Adipocyte (in vitro differentiated cells): ENCODE results near the gene CCZ1.
"Not testable (repeated sequence)": the region's sequence is repeated elsewhere in the genome, so short reads cannot be mapped to it uniquely, and the experiment has no call there.

Source experiments
- DNase-seq: peaks from one replicate; pipeline ENCODE4 v3.0.0-alpha.2; 2015; ENCODE audit warnings: low read depth
- H3K27me3 ChIP-seq: replicated peaks from 2 replicates; pipeline ENCODE4 v1.7.0; 2013; ENCODE audit warnings: mild to moderate bottlenecking, low read length, moderate library complexity; ENCODE audit not compliant: control insufficient read depth, insufficient read depth
- H3K36me3 ChIP-seq: 2 replicates; pipeline ENCODE4 v1.7.0; 2013; ENCODE audit warnings: low read length, mild to moderate bottlenecking, moderate library complexity; ENCODE audit not compliant: control insufficient read depth, insufficient read depth, severe bottlenecking
- H3K4me1 ChIP-seq: 2 replicates; pipeline ENCODE4 v1.7.0; 2013; ENCODE audit warnings: mild to moderate bottlenecking, low read length, moderate library complexity; ENCODE audit not compliant: control insufficient read depth, insufficient read depth
- H3K4me3 ChIP-seq: 2 replicates; pipeline ENCODE4 v1.7.0; 2013; ENCODE audit warnings: mild to moderate bottlenecking, low read length, moderate library complexity
- H3K9ac ChIP-seq: 2 replicates; pipeline ENCODE4 v1.7.0; 2013; ENCODE audit warnings: mild to moderate bottlenecking, low read length, moderate library complexity
- H3K9me3 ChIP-seq: 2 replicates; pipeline ENCODE4 v1.7.0; 2013; ENCODE audit warnings: mild to moderate bottlenecking, low read length, moderate library complexity; ENCODE audit not compliant: control insufficient read depth

The CCZ1 gene

GRCh38 chr7:5898480-5899224, at the start of gene CCZ1:
Gene CCZ1, plus strand, starts transcription at chr7:5898733. Its CDS starts 67 bp downstream, at chr7:5898800.
- Histone ChIP-seq H3K4me3 (peak within 1 kb of the TSS; percentile 76), H3K9ac (peak within 1 kb of the TSS; percentile 74)
- not testable (repeated sequence) for H3K4me1 ChIP-seq, H3K36me3 ChIP-seq, H3K9me3 ChIP-seq, H3K27me3 ChIP-seq
- peak; percentile 75 for DNase-seq

GRCh38 chr7:5850944-5851343, 47.6 kb upstream of the CCZ1 start:
- H3K9ac ChIP-seq = no peak overlapping the region
- H3K27me3 ChIP-seq = no peaks in the 10 kb centered on the region
- no peaks in the 10 kb centered on the region for H3K9me3 ChIP-seq
- DNase-seq = no peak
- no peaks in the 10 kb centered on the region for H3K4me1 ChIP-seq
- H3K36me3 ChIP-seq = no peaks in the 10 kb centered on the region
- H3K4me3 ChIP-seq = no peak overlapping the region

DNA sequence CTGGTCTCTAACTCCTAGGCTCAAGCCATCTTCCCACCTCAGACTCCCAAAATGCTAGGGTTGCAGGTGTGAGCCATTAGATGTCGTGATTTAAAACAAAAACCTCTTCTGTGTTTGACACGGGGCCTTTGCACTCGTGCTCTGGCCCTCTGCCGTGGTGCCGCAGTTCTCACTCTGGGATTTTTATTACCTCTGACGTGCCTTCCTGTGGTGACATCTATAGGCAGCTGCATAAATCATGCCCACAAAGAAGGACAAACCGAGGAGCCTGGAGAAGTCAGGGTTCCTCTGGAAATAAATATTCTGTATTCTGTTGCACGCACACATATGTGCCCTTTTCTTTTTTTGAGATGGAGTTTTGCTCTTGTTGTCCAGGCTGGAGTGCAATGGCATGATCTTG, 43.8 kb upstream of the CCZ1 start:
- DNase-seq = no peak
- Histone ChIP-seq H3K9ac (no peak overlapping the region), H3K4me3 (no peak overlapping the region), H3K9me3 (no peaks in the 10 kb centered on the region), H3K27me3 (no peaks in the 10 kb centered on the region), H3K36me3 (no peaks in the 10 kb centered on the region), H3K4me1 (no peaks in the 10 kb centered on the region)

GRCh38 chr7:5857041-5857575, 41.4 kb upstream of the CCZ1 start:
- H3K4me3 ChIP-seq, H3K36me3 ChIP-seq, H3K4me1 ChIP-seq, DNase-seq, H3K27me3 ChIP-seq, H3K9me3 ChIP-seq: not testable (repeated sequence)
- peak overlapping the region; percentile 29 for H3K9ac ChIP-seq

- not testable (repeated sequence) for H3K36me3 ChIP-seq, H3K9ac ChIP-seq, H3K4me1 ChIP-seq, H3K9me3 ChIP-seq, H3K4me3 ChIP-seq, DNase-seq, H3K27me3 ChIP-seq
These were observed 40.0 kb upstream of the CCZ1 start for GRCh38 chr7:5858494-5858893.

- H3K4me3 ChIP-seq, H3K9ac ChIP-seq, H3K4me1 ChIP-seq, H3K9me3 ChIP-seq, H3K36me3 ChIP-seq, DNase-seq: not testable (repeated sequence)
- peaks cover 11% of the 10 kb centered on the region for H3K27me3 ChIP-seq
These were observed 37.3 kb upstream of the CCZ1 start for GRCh38 chr7:5861281-5861680.

DNA sequence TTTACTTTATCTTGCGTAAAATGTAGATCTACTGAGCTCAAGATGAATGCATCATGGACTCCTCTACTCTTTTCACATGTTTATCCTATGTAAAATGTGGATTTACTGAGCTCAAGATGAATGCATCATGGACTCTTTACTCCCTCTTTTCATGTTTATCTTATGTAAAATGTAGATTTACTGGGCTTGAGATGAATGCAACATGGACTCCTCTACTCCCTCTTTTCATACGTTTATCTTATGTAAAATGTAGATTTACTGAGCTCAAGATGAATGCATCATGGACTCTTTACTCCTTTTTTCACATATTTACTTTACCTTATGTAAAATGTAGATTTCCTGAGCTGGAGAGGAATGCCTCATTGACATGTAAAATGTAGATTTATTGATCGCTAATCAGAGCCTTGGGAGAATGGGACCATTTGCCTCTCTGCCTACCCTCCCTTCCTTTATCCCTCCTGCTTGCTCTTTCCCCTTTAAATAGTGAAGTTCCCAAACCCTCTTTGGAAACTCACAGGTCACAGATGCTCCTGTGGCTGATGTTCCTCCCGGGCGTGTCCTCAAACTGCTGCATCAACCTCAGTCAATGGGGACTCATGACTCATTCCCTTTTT, 35.7 kb upstream of the CCZ1 start:
- H3K4me1 ChIP-seq, H3K9me3 ChIP-seq, H3K4me3 ChIP-seq, H3K36me3 ChIP-seq, H3K9ac ChIP-seq, DNase-seq: not testable (repeated sequence)
- peaks cover 11% of the 10 kb centered on the region for H3K27me3 ChIP-seq

DNA sequence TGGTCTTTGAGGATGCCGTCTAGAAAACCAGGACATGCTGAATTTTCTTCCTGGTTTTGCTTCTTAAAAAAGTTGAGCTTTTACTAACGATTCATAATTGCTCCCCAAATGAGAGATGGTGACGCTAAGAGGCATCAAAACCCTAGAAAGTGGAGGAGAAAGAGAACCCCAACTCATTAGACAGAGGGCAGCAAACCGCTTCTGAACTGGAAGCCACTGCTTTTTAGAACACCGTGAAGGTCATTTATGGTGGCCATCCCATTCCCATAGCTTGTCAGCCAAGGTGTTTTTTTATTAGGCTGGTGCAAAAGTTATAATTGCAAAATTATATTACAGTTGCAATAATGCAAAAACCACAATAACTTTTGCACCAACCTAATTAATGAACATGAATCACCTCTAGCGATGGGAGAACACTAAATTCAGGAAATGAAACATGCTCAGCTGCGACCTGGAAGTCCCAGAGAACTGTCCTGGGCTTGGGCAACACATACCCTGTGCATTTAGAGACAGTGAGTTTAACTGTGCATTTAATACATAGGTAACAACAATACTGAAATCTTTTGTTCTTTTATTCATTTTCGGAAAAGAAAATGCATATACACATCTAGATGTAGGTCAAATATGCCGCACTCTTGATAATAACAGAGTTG, 33.1 kb upstream of the CCZ1 start:
- H3K4me1 ChIP-seq, H3K36me3 ChIP-seq, H3K9me3 ChIP-seq, DNase-seq, H3K4me3 ChIP-seq, H3K9ac ChIP-seq: not testable (repeated sequence)
- peaks cover 11% of the 10 kb centered on the region for H3K27me3 ChIP-seq

GRCh38 chr7:5867060-5867459, 31.5 kb upstream of the CCZ1 start:
- Histone ChIP-seq H3K36me3 (no peaks in the 10 kb centered on the region), H3K4me3 (no peak overlapping the region), H3K27me3 (peaks cover 11% of the 10 kb centered on the region), H3K9me3 (peaks cover 7% of the 10 kb centered on the region), H3K4me1 (no peaks in the 10 kb centered on the region), H3K9ac (no peak overlapping the region)
- no peak for DNase-seq

GRCh38 chr7:5868928-5869341, 29.6 kb upstream of the CCZ1 start:
- H3K9ac ChIP-seq, H3K4me1 ChIP-seq, H3K9me3 ChIP-seq, H3K27me3 ChIP-seq, H3K4me3 ChIP-seq, H3K36me3 ChIP-seq: not testable (repeated sequence)
- peak; percentile 25 for DNase-seq

GRCh38 chr7:5869691-5870090, 28.8 kb upstream of the CCZ1 start:
- H3K9me3 ChIP-seq = peaks cover 7% of the 10 kb centered on the region
- no peak overlapping the region for H3K9ac ChIP-seq
- DNase-seq = no peak
- H3K36me3 ChIP-seq = no peaks in the 10 kb centered on the region
- peaks cover 7% of the 10 kb centered on the region for H3K27me3 ChIP-seq
- no peak overlapping the region for H3K4me3 ChIP-seq
- H3K4me1 ChIP-seq = no peaks in the 10 kb centered on the region
